Body of pancreas (tissue), 4 donors: Measurements from ENCODE around the gene PTPRD.

Source experiments
- CTCF ChIP-seq, 7 experiments: fragments of 450-650 bp in 4 of 7; fragments of 200-600 bp in 3 of 7; sonication (generic) in 3 of 7; IDR thresholded peaks; one replicate each; pipeline ENCODE4 v1.5.1; 2016 to 2019; ENCODE audit warnings: antibody characterized with exemption in 7 of 7
- POLR2A ChIP-seq, 3 donors: fragments of 450-650 bp; IDR thresholded peaks; one replicate each; pipeline ENCODE4 v1.6.1; 2016; ENCODE audit warnings: antibody characterized with exemption in 3 of 3, mild to moderate bottlenecking in 2 of 3

- TF ChIP-seq POLR2A (IDR thresholded peaks at IDR 0.05) (no peak), CTCF (IDR thresholded peaks at IDR 0.05) (no peak)
Observed at GRCh38 chr9:8733131-8733954, 1879.5 kb downstream of the PTPRD start.
